Breast epithelium (tissue), 3 donors: ENCODE results near the gene PSMB5.
A peak's percentile ranks its signal among the peaks of the same experiment; 100 is the strongest.

Experiments
- POLR2A ChIP-seq: fragments of 450-650 bp; IDR thresholded peaks from one replicate; pipeline ENCODE4 v1.6.1; 2016; ENCODE audit warnings: antibody characterized with exemption, mild to moderate bottlenecking, moderate library complexity
- POLR2AphosphoS5 ChIP-seq, 3 donors: sonication (generic); formaldehyde crosslinking; IDR thresholded peaks; one replicate each; pipeline ENCODE4 v1.6.1; 2017; ENCODE audit warnings: antibody characterized with exemption in 3 of 3
- TF ChIP-seq, protein P1 (sequence below), 3 donors: fragments of 450-650 bp; IDR thresholded peaks; one replicate each; pipeline ENCODE4 v1.5.1; 2016 to 2017; ENCODE audit warnings: antibody characterized with exemption in 3 of 3, mild to moderate bottlenecking in 3 of 3, moderate library complexity in 3 of 3

DNA sequence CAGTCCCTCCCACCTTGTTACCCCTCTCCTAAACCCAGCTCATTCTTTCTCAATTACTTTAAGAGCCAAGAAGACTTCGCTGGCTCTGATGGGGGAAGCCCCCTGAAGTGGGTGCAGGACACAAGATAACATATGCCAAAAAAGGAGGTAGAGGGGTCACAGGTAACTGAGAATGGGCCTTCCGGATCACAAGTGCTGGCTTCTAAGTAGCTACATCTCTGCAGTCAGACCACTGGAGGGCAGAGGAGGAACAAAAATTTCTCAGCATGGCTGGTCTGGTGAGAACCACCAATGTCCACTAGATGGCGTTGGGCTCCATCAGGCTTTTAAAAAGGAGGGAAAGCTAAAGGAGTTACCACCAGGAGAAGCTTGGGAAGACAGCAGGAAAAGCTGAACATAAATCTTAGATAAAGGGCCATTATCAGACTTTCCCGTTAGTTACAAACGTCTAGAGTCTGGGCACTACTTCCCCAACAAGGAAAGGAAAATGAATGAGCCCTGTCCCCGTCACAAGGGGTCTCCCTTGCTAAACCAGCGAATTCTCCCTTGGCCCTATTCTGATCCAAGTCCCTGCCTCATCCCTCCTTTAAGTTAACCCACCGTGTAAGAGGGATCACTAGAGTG, 34.2 kb upstream of the PSMB5 start:
- TF ChIP-seq, protein P1, sequence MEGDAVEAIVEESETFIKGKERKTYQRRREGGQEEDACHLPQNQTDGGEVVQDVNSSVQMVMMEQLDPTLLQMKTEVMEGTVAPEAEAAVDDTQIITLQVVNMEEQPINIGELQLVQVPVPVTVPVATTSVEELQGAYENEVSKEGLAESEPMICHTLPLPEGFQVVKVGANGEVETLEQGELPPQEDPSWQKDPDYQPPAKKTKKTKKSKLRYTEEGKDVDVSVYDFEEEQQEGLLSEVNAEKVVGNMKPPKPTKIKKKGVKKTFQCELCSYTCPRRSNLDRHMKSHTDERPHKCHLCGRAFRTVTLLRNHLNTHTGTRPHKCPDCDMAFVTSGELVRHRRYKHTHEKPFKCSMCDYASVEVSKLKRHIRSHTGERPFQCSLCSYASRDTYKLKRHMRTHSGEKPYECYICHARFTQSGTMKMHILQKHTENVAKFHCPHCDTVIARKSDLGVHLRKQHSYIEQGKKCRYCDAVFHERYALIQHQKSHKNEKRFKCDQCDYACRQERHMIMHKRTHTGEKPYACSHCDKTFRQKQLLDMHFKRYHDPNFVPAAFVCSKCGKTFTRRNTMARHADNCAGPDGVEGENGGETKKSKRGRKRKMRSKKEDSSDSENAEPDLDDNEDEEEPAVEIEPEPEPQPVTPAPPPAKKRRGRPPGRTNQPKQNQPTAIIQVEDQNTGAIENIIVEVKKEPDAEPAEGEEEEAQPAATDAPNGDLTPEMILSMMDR (IDR thresholded peaks at IDR 0.05): peak; percentile 95 to 99 (median 98)
- no peak for TF ChIP-seq POLR2AphosphoS5 (IDR thresholded peaks at IDR 0.05)
- TF ChIP-seq POLR2A: no peak
